HG03280 (cell line): Measurements from ENCODE around the gene HARS2.
A peak's percentile ranks its signal among the peaks of the same experiment; 100 is the strongest.
"Not testable (repeated sequence)": the region's sequence is repeated elsewhere in the genome, so short reads cannot be mapped to it uniquely, and the experiment has no call there.

ENCODE experiments used
- ATAC-seq: cut with Tn5 transposase; IDR thresholded peaks from one replicate; pipeline ENCODE4 v1.9.1; 2021; ENCODE audit warnings: mild to moderate bottlenecking, moderate library complexity; ENCODE audit not compliant: unreplicated experiment

HARS2 gene, protein sequence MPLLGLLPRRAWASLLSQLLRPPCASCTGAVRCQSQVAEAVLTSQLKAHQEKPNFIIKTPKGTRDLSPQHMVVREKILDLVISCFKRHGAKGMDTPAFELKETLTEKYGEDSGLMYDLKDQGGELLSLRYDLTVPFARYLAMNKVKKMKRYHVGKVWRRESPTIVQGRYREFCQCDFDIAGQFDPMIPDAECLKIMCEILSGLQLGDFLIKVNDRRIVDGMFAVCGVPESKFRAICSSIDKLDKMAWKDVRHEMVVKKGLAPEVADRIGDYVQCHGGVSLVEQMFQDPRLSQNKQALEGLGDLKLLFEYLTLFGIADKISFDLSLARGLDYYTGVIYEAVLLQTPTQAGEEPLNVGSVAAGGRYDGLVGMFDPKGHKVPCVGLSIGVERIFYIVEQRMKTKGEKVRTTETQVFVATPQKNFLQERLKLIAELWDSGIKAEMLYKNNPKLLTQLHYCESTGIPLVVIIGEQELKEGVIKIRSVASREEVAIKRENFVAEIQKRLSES

DNA sequence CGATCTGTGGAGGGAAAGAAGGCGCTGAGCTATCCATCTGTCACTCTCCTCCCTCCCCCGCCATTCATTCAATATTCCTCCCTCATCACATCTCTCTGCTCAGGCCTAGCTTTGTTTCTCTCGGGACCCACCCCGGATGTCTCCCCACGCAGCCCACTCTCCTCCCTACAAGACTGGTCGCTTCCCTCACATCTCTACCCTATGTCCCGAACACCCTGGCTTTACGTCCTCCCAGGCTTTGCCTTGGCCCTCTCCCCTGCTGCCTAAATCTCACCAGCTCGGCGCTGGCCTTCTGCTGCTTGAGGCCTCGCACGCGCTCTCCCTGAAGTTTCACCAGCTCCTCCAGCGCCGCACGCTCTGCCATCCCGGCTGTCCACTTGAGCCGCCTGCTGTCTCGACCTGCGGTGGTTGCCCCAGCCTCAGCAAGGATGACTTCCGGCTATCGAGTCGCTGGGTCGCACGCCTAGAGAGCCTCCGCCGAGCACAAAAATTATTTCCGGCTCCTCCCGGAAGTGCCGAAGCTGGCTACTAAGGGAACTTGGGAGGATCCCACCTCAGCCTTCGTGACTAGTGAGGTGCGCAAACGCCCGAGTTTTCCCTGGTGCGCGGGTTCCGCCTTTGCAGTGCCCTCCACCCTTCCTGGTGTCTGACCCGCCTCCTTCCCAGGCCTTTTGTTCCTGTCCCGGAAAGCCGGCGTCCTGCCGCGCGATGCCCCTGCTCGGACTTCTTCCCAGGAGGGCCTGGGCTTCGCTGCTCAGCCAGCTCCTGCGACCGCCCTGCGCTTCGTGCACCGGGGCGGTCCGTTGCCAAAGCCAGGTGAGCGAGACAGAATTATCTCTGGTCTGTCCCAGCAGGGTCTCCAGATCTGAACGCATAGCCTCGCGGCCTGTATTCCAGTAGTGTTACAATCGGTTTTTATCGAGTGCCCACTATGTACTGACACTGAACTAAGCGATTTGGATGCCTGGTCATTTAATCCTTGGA lies at the start of gene HARS2, which contains the start of gene HARS1:
HARS2 (plus strand) TSS at position 515 of the 984 bp plus-strand sequence; CDS start at position 709, 194 bp downstream.
HARS1 (minus strand) TSS at position 430 of the 984 bp plus-strand sequence; CDS start at position 364, 66 bp downstream.
- ATAC-seq, result peak; percentile 97

DNA sequence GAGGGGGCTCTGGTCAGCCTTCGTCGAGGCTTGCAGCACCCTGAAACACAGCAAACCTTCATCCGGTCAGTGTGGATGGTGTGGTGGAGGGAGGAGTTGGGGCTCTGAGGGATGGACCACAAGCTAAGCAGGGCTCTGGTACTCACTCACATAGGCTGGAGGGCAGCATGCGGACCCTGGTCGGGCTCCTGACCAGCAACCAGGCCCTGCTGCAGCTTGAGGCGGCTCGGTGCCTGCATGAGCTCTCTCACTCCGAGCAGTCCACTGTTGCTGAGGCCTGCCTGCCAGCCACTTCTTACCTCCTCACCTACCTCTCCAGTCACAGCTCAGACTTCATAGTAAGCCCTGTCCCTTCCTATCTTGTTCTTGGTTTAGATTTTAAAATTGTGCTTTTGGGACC lies 49.5 kb upstream of the HARS2 start:
- ATAC-seq, result no peak

DNA sequence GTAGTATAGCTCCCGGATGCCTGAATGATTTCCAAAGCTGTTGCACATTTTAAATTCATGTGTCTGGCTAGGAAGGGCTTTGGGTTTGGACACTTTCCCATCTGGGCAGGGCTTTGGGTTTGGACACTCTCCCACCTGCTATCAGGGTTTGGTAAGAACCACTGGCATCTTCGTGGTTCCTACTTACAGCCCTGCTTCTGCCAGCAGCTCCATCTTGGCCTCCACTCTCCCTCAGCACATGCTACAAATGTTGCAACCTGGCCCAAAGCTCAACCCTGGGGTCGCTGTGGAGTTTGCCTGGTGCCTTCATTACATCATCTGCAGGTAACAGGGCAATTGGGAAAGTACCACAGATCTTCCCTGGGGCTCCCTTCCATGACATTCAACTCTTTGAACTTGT lies 48.5 kb upstream of the HARS2 start:
- no peak for ATAC-seq

DNA sequence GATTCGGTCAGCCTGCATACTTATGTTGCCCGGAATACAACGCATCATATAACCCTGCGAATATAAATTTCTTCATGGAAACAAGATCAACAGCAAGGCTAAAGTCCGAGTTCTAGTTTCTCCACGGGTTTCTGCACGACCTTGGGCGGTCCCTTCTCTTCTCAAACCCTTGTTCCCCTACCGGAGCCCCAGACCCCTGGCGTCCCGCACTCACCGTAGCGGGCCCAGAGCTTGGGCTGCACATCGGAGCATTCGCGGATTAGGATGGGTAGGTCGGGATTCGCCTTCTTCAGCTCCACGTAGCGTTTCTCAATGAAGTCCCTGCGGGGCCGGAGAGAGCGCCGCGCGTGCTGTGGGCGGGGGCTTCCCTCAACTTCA lies 44.2 kb upstream of the HARS2 start:
- no peak for ATAC-seq

DNA sequence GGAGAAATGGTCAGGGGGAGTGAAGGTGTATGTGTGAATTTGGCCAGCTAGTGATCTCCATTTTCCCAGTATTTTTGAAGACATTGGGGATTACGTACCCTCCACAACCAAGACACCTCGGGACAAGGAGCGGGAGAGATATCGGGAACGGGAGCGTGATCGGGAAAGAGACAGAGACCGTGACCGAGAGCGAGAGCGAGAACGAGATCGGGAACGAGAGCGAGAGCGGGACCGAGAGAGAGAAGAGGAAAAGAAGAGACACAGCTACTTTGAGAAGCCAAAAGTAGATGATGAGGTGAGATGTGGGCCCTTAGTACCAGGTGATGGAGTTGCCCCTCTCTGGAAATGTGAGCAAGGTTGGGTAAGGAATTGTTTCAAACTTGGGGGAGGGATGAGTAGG lies 32.4 kb upstream of the HARS2 start:
- ATAC-seq, result no peak

DNA sequence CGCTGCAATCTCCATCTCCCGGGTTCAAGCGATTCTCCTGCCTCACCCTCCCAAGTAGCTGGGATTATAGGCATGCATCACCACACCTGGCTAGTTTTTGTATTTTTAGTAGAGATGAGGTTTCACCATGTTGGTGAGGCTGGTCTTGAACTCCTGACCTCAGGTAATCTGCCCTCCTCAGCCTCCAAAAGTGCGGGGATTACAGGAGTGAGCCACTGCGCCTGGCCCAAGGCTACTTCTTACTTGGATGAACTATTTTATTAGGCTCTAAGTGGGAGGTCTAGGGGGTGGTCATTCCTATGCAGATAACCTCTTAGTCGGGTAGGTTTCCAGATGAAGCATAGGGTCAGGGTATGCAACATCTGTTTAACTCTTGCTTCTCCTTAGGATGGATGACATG lies 30.9 kb upstream of the HARS2 start:
- not testable (repeated sequence) for ATAC-seq

DNA sequence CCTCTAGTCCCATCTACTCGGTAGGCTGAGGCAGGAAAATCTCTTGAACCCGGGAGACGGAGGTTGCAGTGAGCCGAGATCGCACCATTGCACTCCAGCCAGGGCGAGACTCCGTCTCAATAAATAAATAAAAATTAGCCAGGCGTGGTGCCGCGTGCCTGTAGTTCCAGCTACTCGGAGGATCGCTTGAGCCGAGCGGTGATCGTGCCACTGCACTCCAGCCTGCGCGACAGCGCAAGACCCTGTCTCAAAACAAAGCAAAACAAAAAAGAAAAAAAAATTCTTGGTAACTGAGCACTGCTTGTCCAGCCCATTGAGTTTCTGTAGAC lies 27.3 kb upstream of the HARS2 start:
- no peak for ATAC-seq

DNA sequence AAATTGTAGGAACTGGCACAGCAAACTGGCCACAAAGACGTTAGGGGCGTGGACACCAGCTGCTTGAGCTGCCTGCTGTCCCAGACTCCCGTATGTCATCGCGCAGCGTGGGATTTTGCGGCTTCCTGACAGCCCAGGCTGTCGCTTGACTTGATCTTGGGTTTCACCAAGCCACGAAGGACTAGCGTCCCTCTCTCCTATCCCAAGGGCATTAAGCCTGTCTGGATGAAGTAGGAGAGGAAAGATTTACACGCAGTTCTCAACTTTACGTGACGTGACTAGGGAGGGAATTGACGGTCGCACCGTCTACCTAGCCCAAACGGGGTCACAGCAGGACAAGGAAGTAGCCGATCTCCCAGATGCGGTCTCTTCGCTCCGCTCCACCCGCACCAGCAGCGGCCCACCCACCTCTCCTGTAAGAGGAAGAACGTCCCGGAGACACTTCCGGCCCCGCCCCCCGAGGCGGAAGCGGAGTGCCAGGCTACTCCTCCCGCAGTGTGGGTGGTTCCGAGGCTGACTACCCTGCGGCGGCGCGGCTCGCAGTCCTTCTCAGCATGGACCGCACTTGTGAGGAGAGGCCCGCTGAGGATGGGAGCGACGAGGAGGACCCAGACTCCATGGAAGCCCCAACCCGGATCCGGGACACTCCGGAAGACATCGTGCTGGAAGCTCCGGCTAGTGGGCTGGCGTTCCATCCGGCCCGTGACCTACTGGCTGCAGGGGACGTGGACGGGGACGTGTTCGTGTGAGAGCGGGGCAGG lies 26.7 kb upstream of the HARS2 start, which contains the start of gene WDR55:
WDR55 (plus strand) TSS at position 546 of the 761 bp plus-strand sequence; CDS start at position 555, 9 bp downstream.
- peak; percentile 98 for ATAC-seq

DNA sequence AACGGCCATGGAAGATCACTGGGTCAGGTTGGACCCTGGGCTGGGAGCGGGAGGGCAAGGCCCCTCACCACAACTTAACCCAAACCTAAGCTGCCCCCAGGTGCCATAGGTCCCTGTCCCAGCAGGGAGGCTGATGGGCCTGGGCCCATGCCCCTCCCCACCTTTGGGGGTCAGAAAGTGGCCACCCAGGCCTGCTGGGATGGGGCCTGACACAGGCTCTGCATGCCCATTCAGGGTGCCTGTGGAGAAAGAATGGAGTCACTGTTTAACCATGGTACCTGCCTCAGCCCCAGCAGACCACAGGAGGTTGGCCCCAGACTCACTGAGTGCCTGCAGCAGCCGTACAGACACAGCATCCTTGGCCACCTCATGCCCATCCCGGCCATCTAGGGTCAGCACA lies 20.2 kb upstream of the HARS2 start:
- ATAC-seq, result not testable (repeated sequence)

DNA sequence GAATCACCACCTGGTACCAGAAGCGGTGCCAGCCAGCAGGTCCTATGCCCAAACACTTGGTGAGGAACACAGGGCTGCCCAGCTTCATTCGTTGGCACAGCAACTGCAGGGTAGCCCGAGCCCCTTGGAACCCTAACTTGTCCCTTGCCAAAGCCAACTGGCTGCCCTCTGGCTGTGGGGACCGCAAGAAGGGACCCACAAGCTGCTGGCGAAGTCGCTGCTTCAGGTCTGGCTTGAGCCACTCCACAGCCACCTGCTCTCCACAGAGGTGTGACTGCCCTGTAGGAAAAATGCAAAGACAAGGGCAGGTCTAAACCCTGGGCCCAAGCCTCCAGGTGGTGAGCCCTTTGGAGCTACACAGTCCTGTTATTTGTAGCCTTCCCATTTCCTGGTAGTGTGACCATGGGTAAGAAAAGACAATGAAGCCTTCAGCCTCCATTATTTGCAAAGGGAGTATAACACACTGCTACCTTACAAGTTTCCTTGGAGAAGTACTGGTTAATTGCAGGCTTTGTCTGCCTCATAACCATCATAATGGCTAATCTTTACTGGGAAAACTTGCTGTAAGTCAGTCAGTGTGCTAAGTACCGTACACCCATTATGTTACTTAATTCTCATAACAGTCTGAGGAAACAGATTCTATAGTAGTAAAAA lies 19.7 kb upstream of the HARS2 start:
- ATAC-seq, result no peak

DNA sequence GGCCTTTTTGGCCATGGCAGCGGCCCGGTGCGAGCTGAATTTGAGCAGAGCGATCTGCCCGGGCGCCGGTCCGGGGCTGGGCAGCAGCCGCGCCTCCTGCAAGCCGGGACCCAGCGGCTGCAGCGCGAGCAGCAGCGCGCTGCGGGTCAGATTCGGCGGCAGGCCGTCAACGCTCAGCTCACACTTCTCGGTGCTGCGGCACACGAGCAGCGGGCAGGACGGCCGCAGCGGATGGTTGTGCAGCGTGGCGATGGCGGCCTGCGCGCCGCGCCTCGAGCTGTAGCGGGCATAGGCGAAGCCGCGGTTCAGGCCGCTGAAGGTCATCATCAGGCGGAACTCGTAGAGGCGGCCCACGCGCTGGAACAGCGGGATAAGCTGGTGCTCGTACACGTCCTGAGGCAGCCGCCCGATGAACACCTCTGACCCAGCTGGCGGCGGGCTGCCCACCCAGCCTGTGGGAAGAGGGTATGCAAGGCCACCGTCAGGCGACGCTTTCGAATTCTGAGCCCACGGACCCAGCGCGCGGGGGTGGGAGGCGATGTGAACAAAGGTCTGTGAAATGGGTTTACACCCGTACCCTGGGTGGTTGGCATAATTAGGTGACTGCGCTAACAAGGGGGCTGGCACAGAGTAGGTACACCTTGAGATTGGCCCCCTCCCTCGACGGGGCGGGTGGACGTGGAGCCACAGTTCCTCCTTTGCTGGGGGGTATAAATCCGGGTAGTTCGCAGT lies 18.6 kb upstream of the HARS2 start:
- ATAC-seq, result no peak

DNA sequence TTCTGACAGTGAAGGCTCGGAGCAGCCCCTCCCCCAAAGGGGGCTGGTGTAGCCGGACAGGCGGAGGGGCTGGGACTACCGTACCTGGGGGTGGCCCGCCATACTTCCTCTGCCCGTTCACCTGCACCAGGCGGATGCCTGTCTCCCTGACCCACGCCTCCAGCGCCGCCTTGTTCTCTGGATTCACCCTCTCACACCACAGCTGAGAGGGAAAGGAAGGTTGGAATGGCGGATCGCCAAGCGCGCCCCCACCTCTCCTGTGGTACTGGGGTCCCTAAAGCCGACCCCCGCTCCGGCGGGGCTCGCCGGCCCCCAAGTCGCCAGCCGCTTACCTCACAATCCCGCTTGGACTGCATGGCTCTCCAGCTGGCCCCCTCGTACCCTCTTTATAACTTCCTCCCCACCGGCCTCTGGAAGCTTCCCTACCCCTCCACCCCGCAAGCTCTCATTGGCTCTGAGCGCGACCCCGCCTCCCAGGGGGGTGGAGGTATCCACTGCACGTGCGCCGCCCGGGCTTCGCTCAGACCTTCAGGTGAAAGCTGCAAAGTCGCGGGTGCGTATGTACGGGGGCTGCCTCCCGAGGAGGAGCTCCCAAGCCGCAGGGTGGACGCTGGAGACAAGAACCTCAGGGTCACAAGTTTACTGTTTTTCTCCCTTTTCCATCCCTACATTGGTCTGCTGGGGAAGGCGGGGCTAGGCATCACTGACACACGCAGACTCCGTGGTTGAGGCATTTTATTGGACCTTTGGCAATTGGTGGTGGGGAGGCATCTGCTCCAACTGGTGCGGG lies 17.9 kb upstream of the HARS2 start, which contains the start of gene DND1:
DND1 (minus strand) TSS at position 390 of the 790 bp plus-strand sequence; CDS start at position 356, 34 bp downstream.
- ATAC-seq, result no peak

DNA sequence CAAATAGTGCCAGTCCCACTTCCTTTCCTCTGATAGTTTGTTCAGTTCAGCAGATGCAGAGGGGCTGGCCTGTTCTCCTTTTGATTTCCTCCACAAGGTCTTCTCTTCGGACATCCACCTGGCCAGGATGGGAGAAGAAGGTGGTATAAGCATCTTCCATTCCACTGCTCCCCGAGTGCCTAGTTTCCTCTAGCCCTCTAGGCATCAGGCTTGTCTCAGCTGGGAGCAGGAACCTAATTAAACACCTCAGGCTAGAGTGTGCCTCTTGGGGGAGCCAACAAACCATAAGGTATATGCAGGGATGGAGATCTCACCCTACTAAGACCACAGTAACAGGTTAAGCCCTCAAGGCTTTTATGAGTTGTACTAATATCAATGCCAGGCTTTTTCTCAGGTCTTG lies 17.0 kb upstream of the HARS2 start:
- no peak for ATAC-seq

DNA sequence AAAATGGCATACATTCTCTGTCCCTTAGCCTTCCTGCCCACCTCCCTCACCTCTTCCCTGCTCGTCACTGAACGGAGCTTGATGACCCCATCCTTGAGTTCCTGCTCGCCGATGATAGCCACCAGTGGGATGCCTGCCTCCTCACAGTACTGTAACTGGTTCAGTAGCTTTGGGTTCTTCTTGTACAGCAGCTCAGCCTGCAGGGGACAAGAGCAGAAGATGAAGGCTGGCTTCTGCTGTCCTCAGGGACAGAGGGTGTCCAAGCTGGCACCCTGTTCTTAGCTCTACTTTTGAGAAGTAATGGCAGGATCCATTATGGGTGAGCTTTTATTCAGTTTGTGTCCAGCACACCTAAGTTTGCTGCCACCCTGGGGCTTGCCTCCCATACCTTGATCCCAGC lies 16.6 kb upstream of the HARS2 start:
- ATAC-seq, result no peak

DNA sequence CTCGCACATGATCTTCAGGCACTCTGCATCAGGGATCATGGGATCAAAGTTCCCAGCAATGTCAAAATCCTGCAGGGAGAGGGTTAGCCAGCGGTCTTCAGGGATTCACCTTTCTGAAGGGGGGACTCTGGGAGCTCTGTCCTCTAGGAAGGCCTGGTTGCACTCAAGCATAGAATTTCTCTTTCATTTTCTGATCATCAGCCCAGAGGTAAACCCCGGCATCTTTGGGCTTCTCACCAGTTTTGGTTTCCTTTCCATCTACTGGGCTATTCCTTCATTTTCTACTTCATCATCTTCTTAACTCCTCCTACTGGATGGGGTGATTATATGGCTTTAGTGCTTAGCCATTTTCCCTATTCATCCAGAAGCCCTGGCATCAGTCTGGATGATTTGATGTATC lies 13.3 kb upstream of the HARS2 start:
- no peak for ATAC-seq

DNA sequence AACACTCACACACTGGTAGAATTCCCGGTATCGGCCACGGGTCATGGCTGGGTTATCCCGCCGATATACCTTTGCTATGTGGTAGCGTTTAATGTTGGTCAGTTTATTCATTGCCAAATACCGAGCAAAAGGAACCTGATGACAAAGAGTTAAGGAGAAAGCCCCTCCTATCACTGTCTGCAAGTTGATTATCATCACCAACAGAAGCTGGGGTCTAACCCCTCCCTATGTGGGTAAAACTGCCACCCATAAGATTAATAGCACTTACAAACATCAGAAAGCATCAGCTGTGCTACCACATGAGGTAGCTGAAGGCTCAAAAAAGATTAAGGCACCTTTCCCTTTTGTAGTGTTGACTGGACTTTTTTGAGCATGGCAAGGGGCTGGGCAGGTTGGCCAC lies 12.3 kb upstream of the HARS2 start:
- ATAC-seq, result no peak

DNA sequence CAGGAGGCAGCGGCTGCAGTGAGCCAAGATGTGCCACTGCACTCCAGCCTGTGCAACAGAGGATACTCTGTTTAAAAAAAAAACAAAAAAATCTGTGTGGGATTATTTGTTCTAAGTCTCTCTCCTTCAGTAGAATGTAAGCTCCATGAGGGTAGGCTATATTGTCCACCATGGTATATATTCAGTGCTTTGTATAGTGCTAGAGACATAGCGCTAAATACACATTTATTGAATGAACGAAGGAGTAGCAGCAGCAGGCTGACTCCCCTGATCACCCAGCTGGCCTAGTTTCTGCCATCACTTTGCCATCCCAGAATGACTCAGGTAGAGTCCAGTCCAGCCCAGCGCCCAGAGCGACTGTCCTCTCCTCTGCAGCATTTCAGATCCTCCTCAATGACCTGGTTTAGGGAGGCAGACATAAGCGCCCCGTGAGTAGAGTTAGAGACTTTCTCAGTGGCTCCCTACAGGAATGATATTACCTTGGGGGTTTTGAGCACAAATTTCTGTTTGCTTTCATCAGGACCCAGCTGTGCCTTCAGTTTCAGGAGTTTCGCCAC lies 801 bp upstream of the HARS2 start:
- ATAC-seq, result peak; percentile 8

DNA sequence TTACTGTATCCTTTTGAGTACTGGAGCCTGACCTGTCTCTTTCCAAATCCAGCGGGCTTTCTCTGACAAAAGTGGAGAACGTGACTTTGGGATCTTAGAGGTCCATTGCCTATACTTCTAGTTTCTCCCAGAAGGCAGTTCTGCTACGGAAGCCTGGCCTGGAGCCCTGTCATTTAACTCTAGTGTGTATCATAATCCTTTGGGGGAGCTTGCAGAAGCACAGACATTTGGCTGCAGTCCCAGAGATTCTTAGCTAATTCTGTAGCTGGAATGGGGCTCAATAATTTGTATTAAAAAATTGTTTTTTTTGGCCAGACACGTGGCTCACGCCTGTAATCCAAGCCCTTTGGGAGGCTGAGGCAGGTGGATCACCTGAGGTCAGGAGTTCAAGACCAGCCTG lies 3.0 kb downstream of the HARS2 start:
- no peak for ATAC-seq
